ENCODE results near the gene UBASH3A. TPM values are rescaled to one million over a fixed set of nuclear protein-coding genes. Genes with fewer than 3 reads are reported as not detected.

Gene UBASH3A
- total RNA-seq, 3 donors from 2014 or later = 0.32 to 1.5 (median 0.66) TPM

DNA sequence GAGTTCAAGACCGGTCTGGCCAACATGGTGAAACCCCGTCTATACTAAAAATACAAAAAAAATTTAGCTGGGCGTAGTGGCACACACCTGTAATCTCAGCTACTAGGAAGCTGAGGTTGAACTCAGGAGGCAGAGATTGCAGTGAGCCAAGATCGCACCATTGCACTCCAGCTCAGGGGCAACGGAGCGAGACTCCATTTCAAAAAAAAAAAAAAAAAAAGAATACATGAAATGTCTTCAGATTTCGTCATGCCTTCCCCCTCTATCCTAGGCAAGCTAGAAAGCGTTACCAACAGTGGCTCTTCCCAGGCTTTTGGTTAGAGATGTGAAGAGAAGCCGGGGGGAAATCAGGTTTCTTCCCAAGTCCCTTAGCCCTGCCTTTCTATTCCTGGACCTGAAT, 41.0 kb upstream of the UBASH3A start:
- no peak for TF ChIP-seq POLR2AphosphoS5 (IDR thresholded peaks at IDR 0.05)
- TF ChIP-seq, protein P1, sequence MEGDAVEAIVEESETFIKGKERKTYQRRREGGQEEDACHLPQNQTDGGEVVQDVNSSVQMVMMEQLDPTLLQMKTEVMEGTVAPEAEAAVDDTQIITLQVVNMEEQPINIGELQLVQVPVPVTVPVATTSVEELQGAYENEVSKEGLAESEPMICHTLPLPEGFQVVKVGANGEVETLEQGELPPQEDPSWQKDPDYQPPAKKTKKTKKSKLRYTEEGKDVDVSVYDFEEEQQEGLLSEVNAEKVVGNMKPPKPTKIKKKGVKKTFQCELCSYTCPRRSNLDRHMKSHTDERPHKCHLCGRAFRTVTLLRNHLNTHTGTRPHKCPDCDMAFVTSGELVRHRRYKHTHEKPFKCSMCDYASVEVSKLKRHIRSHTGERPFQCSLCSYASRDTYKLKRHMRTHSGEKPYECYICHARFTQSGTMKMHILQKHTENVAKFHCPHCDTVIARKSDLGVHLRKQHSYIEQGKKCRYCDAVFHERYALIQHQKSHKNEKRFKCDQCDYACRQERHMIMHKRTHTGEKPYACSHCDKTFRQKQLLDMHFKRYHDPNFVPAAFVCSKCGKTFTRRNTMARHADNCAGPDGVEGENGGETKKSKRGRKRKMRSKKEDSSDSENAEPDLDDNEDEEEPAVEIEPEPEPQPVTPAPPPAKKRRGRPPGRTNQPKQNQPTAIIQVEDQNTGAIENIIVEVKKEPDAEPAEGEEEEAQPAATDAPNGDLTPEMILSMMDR (IDR thresholded peaks at IDR 0.05) = no peak
- no peak for TF ChIP-seq POLR2A (IDR thresholded peaks at IDR 0.05)
- peaks cover 0 to 9% of the 10 kb centered on the region in 2 donors for H3K27me3 ChIP-seq

DNA sequence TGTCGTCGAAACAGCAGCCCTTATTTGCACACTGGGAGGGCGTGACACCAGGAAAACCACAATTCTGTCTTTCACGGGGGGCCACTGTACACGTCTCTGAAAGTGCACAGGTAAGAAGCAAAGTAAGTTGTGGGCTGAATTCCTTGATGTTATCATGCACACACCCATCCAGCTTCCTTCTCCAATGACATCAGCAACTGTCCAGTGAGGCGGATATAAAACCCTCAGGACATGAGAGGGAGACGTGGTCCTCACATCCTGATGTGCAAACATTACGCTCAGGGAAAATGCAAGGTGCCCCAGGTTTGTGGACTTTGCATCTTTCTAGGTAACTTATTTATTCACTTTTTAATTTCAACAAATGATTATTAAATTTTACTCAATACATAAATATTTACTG, 40.4 kb upstream of the UBASH3A start:
- H3K27ac ChIP-seq = no peak overlapping the region
- H3K9me3 ChIP-seq = peaks cover 4 to 8% of the 10 kb centered on the region in 2 donors
- H3K36me3 ChIP-seq = no peaks in the 10 kb centered on the region
- intact Hi-C loops (cut with DNase I; ENCODE audit: low total_unique reads) = no loop called here
- no peak for DNase-seq (ENCODE audit: low spot score in 2 of 2)
- no peaks in the 10 kb centered on the region for H3K4me1 ChIP-seq
- peaks cover 0 to 9% of the 10 kb centered on the region in 2 donors for H3K27me3 ChIP-seq
- H3K4me3 ChIP-seq = no peak overlapping the region
- TF ChIP-seq, protein P1 (IDR thresholded peaks at IDR 0.05) = no peak
- no peak for TF ChIP-seq POLR2AphosphoS5 (IDR thresholded peaks at IDR 0.05)
- no peak for TF ChIP-seq POLR2A (IDR thresholded peaks at IDR 0.05)

More for the DNA sequence above, 41.0 kb upstream of the UBASH3A start:
- Histone ChIP-seq H3K4me1 (no peaks in the 10 kb centered on the region), H3K27ac (no peak overlapping the region), H3K4me3 (no peak overlapping the region), H3K36me3 (no peaks in the 10 kb centered on the region), H3K9me3 (peaks cover 4 to 8% of the 10 kb centered on the region in 2 donors)
- intact Hi-C loops (cut with DNase I; ENCODE audit: low total_unique reads) = no loop called here
- DNase-seq (ENCODE audit: low spot score in 2 of 2) = no peak

DNA sequence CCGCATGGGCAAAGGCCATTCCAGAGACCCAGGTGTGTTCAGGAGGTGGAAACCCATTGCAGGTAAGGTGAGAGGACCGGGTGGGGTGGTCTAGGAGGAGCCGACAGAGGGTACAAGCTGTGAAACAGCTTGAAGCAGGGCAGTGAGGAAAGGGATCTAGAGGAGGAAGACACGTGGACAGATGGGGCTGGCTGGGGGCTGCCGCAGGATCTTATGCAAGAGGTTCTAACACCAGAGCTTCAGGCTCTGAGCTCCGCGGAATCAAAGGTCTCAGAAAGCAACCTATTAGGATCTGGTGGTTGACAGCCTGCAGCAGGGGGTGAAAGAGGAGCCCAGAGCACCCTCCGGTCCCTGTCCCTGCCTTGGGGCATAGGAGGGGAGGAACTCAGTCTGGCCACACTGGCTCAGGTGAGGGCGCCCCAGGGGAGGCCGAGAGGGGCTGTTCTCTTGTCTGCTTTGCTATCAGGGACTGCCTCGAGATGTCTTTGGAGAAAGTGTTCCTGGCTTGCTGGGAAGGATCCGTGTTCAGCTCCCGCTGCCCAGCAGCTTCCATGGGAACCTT, 39.3 kb upstream of the UBASH3A start:
- H3K36me3 ChIP-seq = no peaks in the 10 kb centered on the region
- TF ChIP-seq POLR2A (IDR thresholded peaks at IDR 0.05) (no peak), POLR2AphosphoS5 (IDR thresholded peaks at IDR 0.05) (no peak)
- TF ChIP-seq, protein P1 (IDR thresholded peaks at IDR 0.05) = no peak
- H3K27ac ChIP-seq = no peak overlapping the region
- peaks cover 4 to 8% of the 10 kb centered on the region in 2 donors for H3K9me3 ChIP-seq
- peaks cover 0 to 9% of the 10 kb centered on the region in 2 donors for H3K27me3 ChIP-seq
- no peaks in the 10 kb centered on the region for H3K4me1 ChIP-seq
- H3K4me3 ChIP-seq = no peak overlapping the region
- DNase-seq (ENCODE audit: low spot score in 2 of 2) = no peak
- intact Hi-C loops (cut with DNase I; ENCODE audit: low total_unique reads) = no loop called here

DNA sequence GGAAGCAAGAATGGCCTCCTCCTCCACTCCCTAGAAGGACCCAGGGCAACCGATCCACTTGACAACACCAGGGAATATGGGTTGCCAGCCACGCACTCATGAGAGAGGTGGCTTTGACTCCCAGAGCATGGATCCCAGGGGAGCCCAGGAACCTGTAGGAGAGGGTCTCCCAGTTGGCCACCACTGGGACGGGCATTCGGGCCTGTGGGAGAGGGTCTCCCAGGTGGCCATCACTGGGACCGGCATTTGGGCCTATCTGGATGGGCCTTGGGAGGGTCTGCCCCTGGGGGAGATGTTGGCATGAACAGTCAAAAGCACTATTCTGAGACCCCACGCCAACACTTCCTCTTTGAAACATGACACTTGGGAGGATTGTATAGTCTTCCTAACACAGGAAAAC, 37.9 kb upstream of the UBASH3A start:
- TF ChIP-seq, protein P1 (IDR thresholded peaks at IDR 0.05) = no peak
- TF ChIP-seq POLR2AphosphoS5 (IDR thresholded peaks at IDR 0.05) = no peak
- no peak for TF ChIP-seq POLR2A (IDR thresholded peaks at IDR 0.05)
- H3K4me3 ChIP-seq = no peak overlapping the region
- H3K4me1 ChIP-seq = no peaks in the 10 kb centered on the region
- peaks cover 0 to 9% of the 10 kb centered on the region in 2 donors for H3K27me3 ChIP-seq
- no peak for DNase-seq (ENCODE audit: low spot score in 2 of 2)
- intact Hi-C loops (cut with DNase I; ENCODE audit: low total_unique reads) = no loop called here
- H3K27ac ChIP-seq = no peak overlapping the region
- no peaks in the 10 kb centered on the region for H3K9me3 ChIP-seq
- no peaks in the 10 kb centered on the region for H3K36me3 ChIP-seq

DNA sequence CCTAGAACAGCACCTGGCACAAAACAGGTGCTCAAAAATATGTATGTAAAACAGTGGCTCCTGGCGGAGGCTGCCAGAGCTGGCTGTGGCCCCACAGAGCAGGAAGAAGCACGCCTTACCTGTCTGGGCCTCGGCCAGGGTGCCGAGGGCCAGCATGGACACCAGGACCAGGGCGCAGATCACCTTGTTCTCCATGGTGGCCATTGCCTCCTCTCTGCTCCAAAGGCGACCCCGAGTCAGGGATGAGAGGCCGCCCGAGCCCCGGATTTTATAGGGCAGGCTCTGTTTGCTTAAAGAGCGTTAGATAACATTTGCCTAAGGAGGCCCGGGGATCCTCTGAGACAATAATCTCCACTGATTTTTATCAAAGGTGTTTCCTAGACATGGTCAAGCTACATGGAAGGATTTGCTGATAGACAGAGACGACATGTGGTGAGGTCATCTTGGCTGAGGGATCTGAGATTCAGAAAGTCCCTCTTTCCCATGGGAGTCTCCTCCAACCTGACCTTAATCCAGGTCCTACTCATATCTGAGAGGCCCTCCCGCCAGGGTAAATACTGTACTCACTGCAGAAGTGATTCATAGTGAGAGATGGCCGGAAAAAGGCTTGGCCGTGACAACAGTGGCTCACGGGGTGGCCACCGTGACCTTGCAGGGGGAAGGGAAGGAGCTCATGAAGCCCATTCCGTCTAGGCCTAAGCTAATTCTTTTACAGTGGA, 37.3 kb upstream of the UBASH3A start, which contains the start of gene TFF1:
TFF1 (minus strand) TSS at position 244 of the 719 bp plus-strand sequence; CDS start at position 204, 40 bp downstream.
- H3K9me3 ChIP-seq = no peaks in the 10 kb centered on the region
- peaks cover 0 to 9% of the 10 kb centered on the region in 2 donors for H3K27me3 ChIP-seq
- H3K4me3 ChIP-seq = no peak within 1 kb of the TSS
- no peak for DNase-seq (ENCODE audit: low spot score in 2 of 2)
- H3K4me1 ChIP-seq = no peaks in the 10 kb centered on the region
- TF ChIP-seq, protein P1 (IDR thresholded peaks at IDR 0.05) = no peak
- no peak for TF ChIP-seq POLR2AphosphoS5 (IDR thresholded peaks at IDR 0.05)
- TF ChIP-seq POLR2A (IDR thresholded peaks at IDR 0.05) = no peak
- H3K36me3 ChIP-seq = no peaks in the 10 kb centered on the region
- no peak within 1 kb of the TSS for H3K27ac ChIP-seq
- intact Hi-C loops (cut with DNase I; ENCODE audit: low total_unique reads) = loop anchor here (1.0 kb wide), 1 partner anchor 49 kb away; no protein-coding TSS in a partner anchor
